ENCODE results near the gene CAMTA1. TPM values are rescaled to one million over a fixed set of nuclear protein-coding genes. Genes with fewer than 3 reads are reported as not detected.

CAMTA1 gene
- polyA plus RNA-seq, 4 donors: 89.3 to 98.2 (median 92.9) TPM

GRCh38 chr1:7219031-7219430 lies 433.8 kb downstream of the CAMTA1 start:
- DNase-seq (ENCODE audit: low read depth in 4 of 4, low spot score in 3 of 4): no peak

GRCh38 chr1:7220007-7220406 lies 434.8 kb downstream of the CAMTA1 start:
- DNase-seq (ENCODE audit: low read depth in 4 of 4, low spot score in 3 of 4): no peak

GRCh38 chr1:7220712-7221252 lies 435.5 kb downstream of the CAMTA1 start:
- DNase-seq (ENCODE audit: low read depth in 4 of 4, low spot score in 3 of 4): no peak

GRCh38 chr1:7221826-7222694 lies 436.8 kb downstream of the CAMTA1 start:
- no peak for DNase-seq (ENCODE audit: low read depth in 4 of 4, low spot score in 3 of 4)

GRCh38 chr1:7222695-7223015 lies 437.4 kb downstream of the CAMTA1 start:
- no peak for DNase-seq (ENCODE audit: low read depth in 4 of 4, low spot score in 3 of 4)

GRCh38 chr1:7223334-7224080 lies 438.3 kb downstream of the CAMTA1 start:
- DNase-seq (ENCODE audit: low read depth in 4 of 4, low spot score in 3 of 4): no peak

GRCh38 chr1:7224081-7224534 lies 438.9 kb downstream of the CAMTA1 start:
- DNase-seq (ENCODE audit: low read depth in 4 of 4, low spot score in 3 of 4): no peak

GRCh38 chr1:7224644-7225043 lies 439.4 kb downstream of the CAMTA1 start:
- DNase-seq (ENCODE audit: low read depth in 4 of 4, low spot score in 3 of 4): no peak

- DNase-seq (ENCODE audit: low read depth in 4 of 4, low spot score in 3 of 4): no peak
These were observed 440.7 kb downstream of the CAMTA1 start for GRCh38 chr1:7225711-7226505.

GRCh38 chr1:7227654-7228053 lies 442.4 kb downstream of the CAMTA1 start:
- DNase-seq (ENCODE audit: low read depth in 4 of 4, low spot score in 3 of 4): no peak

- DNase-seq (ENCODE audit: low read depth in 4 of 4, low spot score in 3 of 4): no peak
These were observed 443.2 kb downstream of the CAMTA1 start for GRCh38 chr1:7228252-7228961.

- DNase-seq (ENCODE audit: low read depth in 4 of 4, low spot score in 3 of 4): no peak
These were observed 443.9 kb downstream of the CAMTA1 start for GRCh38 chr1:7229186-7229585.

GRCh38 chr1:7229696-7230631 lies 444.7 kb downstream of the CAMTA1 start:
- DNase-seq (ENCODE audit: low read depth in 4 of 4, low spot score in 3 of 4): no peak

- no peak for DNase-seq (ENCODE audit: low read depth in 4 of 4, low spot score in 3 of 4)
These were observed 447.4 kb downstream of the CAMTA1 start for GRCh38 chr1:7232441-7233236.

GRCh38 chr1:7233237-7233540 lies 447.9 kb downstream of the CAMTA1 start:
- DNase-seq (ENCODE audit: low read depth in 4 of 4, low spot score in 3 of 4): no peak

GRCh38 chr1:7233646-7234470 lies 448.6 kb downstream of the CAMTA1 start:
- no peak for DNase-seq (ENCODE audit: low read depth in 4 of 4, low spot score in 3 of 4)

- no peak for DNase-seq (ENCODE audit: low read depth in 4 of 4, low spot score in 3 of 4)
These were observed 449.2 kb downstream of the CAMTA1 start for GRCh38 chr1:7234471-7234755.

All from right renal pelvis (tissue), 4 donors.